ACC112 (cell line): ENCODE results near the gene SBK2.

Source experiments
- H2AFZ ChIP-seq: fragments of 200-600 bp; sonication (generic); one replicate; pipeline ENCODE4 v1.6.0; 2017; ENCODE audit warnings: antibody characterized with exemption, low read length; ENCODE audit not compliant: unreplicated experiment
- H3K27ac ChIP-seq: fragments of 200-600 bp; sonication (generic); 2 replicates; pipeline ENCODE4 v1.5.1; 2014; ENCODE audit warnings: low read depth, mild to moderate bottlenecking, antibody characterized with exemption, low read length, moderate library complexity
- H3K27me3 ChIP-seq: fragments of 200-600 bp; sonication (generic); 2 replicates; pipeline ENCODE4 v1.6.1; 2014; ENCODE audit warnings: mild to moderate bottlenecking, antibody characterized with exemption, low read length, moderate library complexity, mixed read lengths; ENCODE audit not compliant: insufficient read depth
- H3K36me3 ChIP-seq: fragments of 200-600 bp; sonication (generic); 2 replicates; pipeline ENCODE4 v1.6.1; 2016; ENCODE audit warnings: mild to moderate bottlenecking, antibody characterized with exemption, low read length, moderate library complexity, mixed read lengths; ENCODE audit not compliant: insufficient read depth
- H3K4me1 ChIP-seq: fragments of 200-600 bp; sonication (generic); one replicate; pipeline ENCODE4 v1.6.1; 2016; ENCODE audit warnings: low read length, mixed read lengths; ENCODE audit not compliant: insufficient read depth, unreplicated experiment, control insufficient read depth
- H3K4me3 ChIP-seq: fragments of 200-600 bp; sonication (generic); 2 replicates; pipeline ENCODE4 v1.5.1; 2014; ENCODE audit warnings: mild to moderate bottlenecking, low read depth, low read length
- H3K79me2 ChIP-seq: fragments of 200-600 bp; sonication (generic); one replicate; pipeline ENCODE4 v1.6.0; 2016; ENCODE audit warnings: low read length; ENCODE audit not compliant: control insufficient read depth, unreplicated experiment, insufficient read depth

The SBK2 gene

GRCh38 chr19:55490478-55491432 is 46.2 kb downstream of the SBK2 start:
- no peak overlapping the region for H2AFZ ChIP-seq

GRCh38 chr19:55489711-55490477 is 47.0 kb downstream of the SBK2 start:
- H3K4me1 ChIP-seq, result peaks cover 42% of the 10 kb centered on the region
- peaks cover 8% of the 10 kb centered on the region for H3K79me2 ChIP-seq
- no peak overlapping the region for H2AFZ ChIP-seq
- H3K36me3 ChIP-seq, result no peaks in the 10 kb centered on the region
- no peak overlapping the region for H3K4me3 ChIP-seq
- no peaks in the 10 kb centered on the region for H3K27me3 ChIP-seq
- no peak overlapping the region for H3K27ac ChIP-seq

More at GRCh38 chr19:55490478-55491432, 46.2 kb downstream of the SBK2 start:
- Histone ChIP-seq H3K4me3 (no peak overlapping the region), H3K27me3 (no peaks in the 10 kb centered on the region), H3K36me3 (no peaks in the 10 kb centered on the region), H3K4me1 (peaks cover 42% of the 10 kb centered on the region), H3K27ac (no peak overlapping the region), H3K79me2 (peaks cover 9% of the 10 kb centered on the region)

- H3K27me3 ChIP-seq, result no peaks in the 10 kb centered on the region
- H3K36me3 ChIP-seq, result no peaks in the 10 kb centered on the region
- no peak overlapping the region for H3K4me3 ChIP-seq
- peaks cover 40% of the 10 kb centered on the region for H3K4me1 ChIP-seq
- no peak overlapping the region for H3K27ac ChIP-seq
- H3K79me2 ChIP-seq, result peaks cover 5% of the 10 kb centered on the region
- H2AFZ ChIP-seq, result no peak overlapping the region
These were observed 47.8 kb downstream of the SBK2 start for GRCh38 chr19:55488986-55489710.

- Histone ChIP-seq H3K4me1 (peaks cover 31% of the 10 kb centered on the region), H3K36me3 (no peaks in the 10 kb centered on the region), H3K4me3 (peak within 1 kb of the TSS; percentile 83), H3K27me3 (no peaks in the 10 kb centered on the region), H3K79me2 (peaks cover 5% of the 10 kb centered on the region), H2AFZ (no peak within 1 kb of the TSS), H3K27ac (peak within 1 kb of the TSS; percentile 87)
These were observed 48.8 kb downstream of the SBK2 start, which contains the start of gene SSC5D for GRCh38 chr19:55487924-55488687. Gene SSC5D, plus strand, starts transcription at chr19:55488436. Its CDS starts 154 bp downstream, at chr19:55488590.

GRCh38 chr19:55486971-55487923 is 49.7 kb downstream of the SBK2 start:
- H3K27ac ChIP-seq, result peak overlapping the region; percentile 87
- H3K36me3 ChIP-seq, result no peaks in the 10 kb centered on the region
- H3K27me3 ChIP-seq, result no peaks in the 10 kb centered on the region
- H3K79me2 ChIP-seq, result peaks cover 5% of the 10 kb centered on the region
- H3K4me1 ChIP-seq, result peaks cover 28% of the 10 kb centered on the region
- peak overlapping the region; percentile 83 for H3K4me3 ChIP-seq
- H2AFZ ChIP-seq, result no peak overlapping the region

GRCh38 chr19:55486043-55486970 is 50.6 kb downstream of the SBK2 start:
- Histone ChIP-seq H3K4me1 (peaks cover 28% of the 10 kb centered on the region), H2AFZ (no peak overlapping the region), H3K36me3 (no peaks in the 10 kb centered on the region), H3K27ac (peak overlapping the region; percentile 87), H3K27me3 (no peaks in the 10 kb centered on the region), H3K4me3 (peak overlapping the region; percentile 83), H3K79me2 (peaks cover 5% of the 10 kb centered on the region)

- Histone ChIP-seq H3K79me2 (peaks cover 5% of the 10 kb centered on the region), H2AFZ (no peak overlapping the region), H3K36me3 (no peaks in the 10 kb centered on the region), H3K27ac (peak overlapping the region; percentile 87), H3K4me1 (peaks cover 28% of the 10 kb centered on the region), H3K4me3 (peak overlapping the region; percentile 83), H3K27me3 (no peaks in the 10 kb centered on the region)
These were observed 51.4 kb downstream of the SBK2 start for GRCh38 chr19:55485439-55486011.

GRCh38 chr19:55484593-55485438 is 52.1 kb downstream of the SBK2 start, which contains the start of gene NAT14:
Gene NAT14, plus strand, starts transcription at chr19:55485188. Its CDS starts 521 bp downstream, at chr19:55485709.
- Histone ChIP-seq H2AFZ (peak within 1 kb of the TSS; percentile 45), H3K27ac (peak within 1 kb of the TSS; percentile 87), H3K4me3 (peak within 1 kb of the TSS; percentile 83), H3K4me1 (peaks cover 28% of the 10 kb centered on the region), H3K27me3 (no peaks in the 10 kb centered on the region), H3K79me2 (peaks cover 5% of the 10 kb centered on the region), H3K36me3 (no peaks in the 10 kb centered on the region)
